Measurements from ENCODE around the gene SEC16A.

The SEC16A gene

GRCh38 chr9:136471802-136472487 lies 10.9 kb downstream of the SEC16A start:
- POLR2A ChIA-PET, result no interaction called here
- CTCF ChIA-PET, result interaction anchor here (0.6 to 2.4 kb wide), 5 partner anchors 12 to 354 kb away, joined by 3 to 9 read pairs (median 3); no protein-coding TSS in a partner anchor
- no peak overlapping the region for H3K4me3 ChIP-seq (ENCODE audit: low read depth, low read length)
- TF ChIP-seq CTCF (IDR thresholded peaks at IDR 0.05; ENCODE audit: insufficient read depth, low read length, missing control alignments), result no peak
- DNase-seq (ENCODE audit: low read depth, low spot score), result no peak

DNA sequence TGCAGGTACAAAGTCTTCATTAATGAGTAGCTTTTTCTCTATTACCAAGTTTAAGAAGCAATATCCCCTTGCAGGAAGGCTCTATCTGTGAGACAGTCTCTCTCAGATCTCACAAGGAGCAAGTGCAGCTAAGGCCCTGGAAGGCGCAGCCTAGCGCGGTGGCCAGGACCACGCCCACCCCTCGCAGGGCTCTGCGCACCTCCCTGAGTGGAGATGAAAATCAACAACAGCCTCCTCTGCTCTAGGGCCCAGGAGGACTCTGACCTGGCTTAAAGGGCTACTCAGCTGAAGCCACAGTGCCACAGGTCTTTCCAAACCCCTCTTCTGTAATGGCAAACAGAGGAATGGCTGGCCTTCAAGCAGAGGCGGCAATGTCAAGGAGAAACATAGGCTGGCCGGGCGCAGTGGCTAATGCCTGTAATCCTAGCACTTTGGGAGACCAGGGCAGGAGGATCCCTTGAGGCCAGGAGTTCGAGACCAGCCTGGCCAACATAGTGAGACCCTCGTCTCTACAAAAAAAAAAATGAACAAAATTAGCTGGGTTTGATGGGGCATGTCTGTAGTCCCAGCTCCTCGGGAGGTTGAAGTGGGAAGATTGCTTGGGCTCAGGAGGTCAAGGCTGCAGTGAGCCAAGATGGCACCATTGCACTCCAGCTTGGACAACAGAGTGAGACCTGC lies 11.9 kb downstream of the SEC16A start:
- no peak for DNase-seq (ENCODE audit: low read depth, low spot score)
- no peak for TF ChIP-seq CTCF (IDR thresholded peaks at IDR 0.05; ENCODE audit: insufficient read depth, low read length, missing control alignments)
- POLR2A ChIA-PET, result no interaction called here
- H3K4me3 ChIP-seq (ENCODE audit: low read depth, low read length), result no peak overlapping the region
- CTCF ChIA-PET, result interaction anchor here (0.6 to 2.4 kb wide), 11 partner anchors 9 to 353 kb away, joined by 3 to 9 read pairs (median 3); no protein-coding TSS in a partner anchor

GRCh38 chr9:136470356-136470755 lies 12.5 kb downstream of the SEC16A start:
- no peak for DNase-seq (ENCODE audit: low read depth, low spot score)
- ChIA-PET POLR2A (interaction anchor here (0.6 kb wide), 1 partner anchor 13 kb away, joined by 3 read pairs; no protein-coding TSS in a partner anchor), CTCF (interaction anchor here (0.8 to 2.4 kb wide), 9 partner anchors 9 to 201 kb away, joined by 3 to 9 read pairs (median 4); no protein-coding TSS in a partner anchor)
- no peak for TF ChIP-seq CTCF (IDR thresholded peaks at IDR 0.05; ENCODE audit: insufficient read depth, low read length, missing control alignments)
- H3K4me3 ChIP-seq (ENCODE audit: low read depth, low read length), result no peak overlapping the region

GRCh38 chr9:136467766-136468165 lies 15.1 kb downstream of the SEC16A start:
- POLR2A ChIA-PET, result no interaction called here
- no peak for TF ChIP-seq CTCF (IDR thresholded peaks at IDR 0.05; ENCODE audit: insufficient read depth, low read length, missing control alignments)
- no peak overlapping the region for H3K4me3 ChIP-seq (ENCODE audit: low read depth, low read length)
- CTCF ChIA-PET, result interaction anchor here (1.0 kb wide), 1 partner anchor 20 kb away, joined by 3 read pairs; no protein-coding TSS in a partner anchor
- DNase-seq (ENCODE audit: low read depth, low spot score), result no peak

- no peak for DNase-seq (ENCODE audit: low read depth, low spot score)
- no peak overlapping the region for H3K4me3 ChIP-seq (ENCODE audit: low read depth, low read length)
- CTCF ChIA-PET, result interaction anchor here (1.1 kb wide), 1 partner anchor 22 kb away, joined by 3 read pairs; no protein-coding TSS in a partner anchor
- no peak for TF ChIP-seq CTCF (IDR thresholded peaks at IDR 0.05; ENCODE audit: insufficient read depth, low read length, missing control alignments)
- POLR2A ChIA-PET, result no interaction called here
Observed at GRCh38 chr9:136466155-136466541, 16.7 kb downstream of the SEC16A start.

DNA sequence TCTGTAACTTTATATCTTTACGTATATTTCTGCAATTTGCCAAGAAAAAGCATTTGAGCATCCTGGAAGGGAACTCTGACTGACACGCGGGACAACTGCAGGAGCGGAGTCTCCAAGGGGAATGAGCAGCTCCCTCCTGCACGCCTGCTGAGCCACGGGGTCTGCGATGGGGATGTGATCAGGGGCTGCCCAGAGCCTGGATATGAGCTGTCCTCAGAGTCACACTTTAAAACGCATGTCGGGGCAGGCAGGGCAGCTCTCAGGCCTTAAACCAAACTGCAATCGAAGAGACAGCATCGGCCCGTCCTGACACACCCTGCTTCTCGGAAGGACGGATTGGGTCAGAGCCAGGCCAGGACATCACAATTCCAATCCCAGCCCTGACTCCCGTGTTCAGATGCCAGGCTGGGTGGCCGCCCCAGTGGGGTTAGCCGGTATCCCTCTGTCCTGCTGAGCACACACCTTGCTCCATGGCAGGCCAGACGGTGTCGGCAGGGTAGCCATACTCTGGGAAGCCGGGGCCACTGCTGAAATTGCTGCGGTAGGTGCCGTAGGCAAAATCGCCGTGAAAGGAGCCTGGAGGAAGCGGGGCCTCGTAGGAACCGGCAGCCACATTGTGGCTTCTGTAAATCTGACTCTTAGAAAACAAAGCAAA lies 17.2 kb downstream of the SEC16A start:
- POLR2A ChIA-PET, result no interaction called here
- H3K4me3 ChIP-seq (ENCODE audit: low read depth, low read length), result no peak overlapping the region
- no peak for DNase-seq (ENCODE audit: low read depth, low spot score)
- CTCF ChIA-PET, result interaction anchor here (1.3 kb wide), 1 partner anchor 20 kb away, joined by 3 read pairs; no protein-coding TSS in a partner anchor
- no peak for TF ChIP-seq CTCF (IDR thresholded peaks at IDR 0.05; ENCODE audit: insufficient read depth, low read length, missing control alignments)
